ENCODE data around the gene TBX2.
A peak's percentile ranks its signal among the peaks of the same experiment; 100 is the strongest.

TBX2 gene

DNA sequence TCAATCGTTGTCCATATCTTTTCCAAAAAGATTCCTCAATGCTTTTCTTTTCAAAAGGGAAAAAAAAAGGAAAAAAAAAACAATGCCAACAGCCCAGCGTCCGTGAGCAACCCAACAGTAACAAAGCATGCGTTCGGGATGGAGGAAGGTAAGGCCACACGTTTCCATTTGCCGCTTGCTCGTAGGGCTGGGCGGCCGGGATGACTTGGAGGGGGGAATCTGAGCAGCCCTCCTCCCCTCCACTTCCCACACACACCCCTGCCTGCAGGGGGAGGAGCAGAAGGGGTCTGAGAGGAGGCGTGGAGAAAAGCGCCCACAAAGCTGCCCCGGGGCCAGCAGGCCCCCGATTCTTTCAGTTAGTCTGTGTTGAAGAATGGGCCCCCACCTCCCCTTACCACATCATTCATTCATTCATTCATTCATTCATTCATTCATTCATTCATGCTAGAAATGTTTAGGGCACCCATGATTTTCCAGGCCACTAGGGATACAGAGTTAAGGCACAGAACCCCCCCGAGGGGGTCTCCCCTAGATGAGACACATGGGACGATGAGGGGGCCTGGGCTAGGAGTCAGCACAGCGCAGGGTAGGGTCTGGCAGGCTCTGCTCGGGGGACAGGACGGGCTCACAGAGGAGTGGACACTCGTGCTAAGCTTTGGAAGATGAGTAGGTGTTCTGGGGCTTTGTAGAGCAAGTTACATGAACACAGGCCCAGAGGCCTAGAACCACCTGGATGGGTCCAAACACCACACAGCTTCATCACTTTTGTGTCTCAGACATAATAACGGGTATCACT, 10.9 kb upstream of the TBX2 start:
- H4K12ac ChIP-seq (ENCODE audit: low read depth, low read length): no peak overlapping the region
- no peak overlapping the region for H3K4me2 ChIP-seq (ENCODE audit: low read length)
- H3K36me3 ChIP-seq (ENCODE audit: control insufficient read depth in 1 of 2, insufficient read depth in 2 of 2, low read length in 2 of 2): no peaks in the 10 kb centered on the region
- no peak overlapping the region for H2BK12ac ChIP-seq (ENCODE audit: low read length)
- H3K23ac ChIP-seq (ENCODE audit: low read length): no peak overlapping the region
- no peak overlapping the region for H2AK5ac ChIP-seq (ENCODE audit: low read length)
- H2BK5ac ChIP-seq (ENCODE audit: low read depth, low read length, poor library complexity): no peak overlapping the region
- no peak overlapping the region for H4K91ac ChIP-seq (ENCODE audit: low read depth, low read length)
- no peaks in the 10 kb centered on the region for H3K79me2 ChIP-seq (ENCODE audit: control insufficient read depth, insufficient read depth, low read length, poor library complexity)
- no peak for DNase-seq
- H3K27me3 ChIP-seq (ENCODE audit: insufficient read depth, low read length): no peaks in the 10 kb centered on the region
- no peak overlapping the region for H3K9ac ChIP-seq (ENCODE audit: low read length)
- no peak overlapping the region for H3K4me3 ChIP-seq (ENCODE audit: low read depth, low read length)
- no peak overlapping the region for H4K8ac ChIP-seq (ENCODE audit: low read depth, low read length)
- no peak overlapping the region for H3K27ac ChIP-seq (ENCODE audit: low read depth, low read length)
- no peak overlapping the region for H2BK120ac ChIP-seq (ENCODE audit: insufficient read depth, low read length, poor library complexity)
- WGBS (ENCODE audit: extremely low coverage, insufficient coverage, insufficient read length): no CpG with 5 or more reads among the region's 21 CpGs
- H3K14ac ChIP-seq (ENCODE audit: low read length): no peak overlapping the region
- no peak overlapping the region for H3K18ac ChIP-seq (ENCODE audit: low read length)
- H3K4ac ChIP-seq (ENCODE audit: low read depth, low read length): no peak overlapping the region
- H3K9me3 ChIP-seq (ENCODE audit: insufficient read depth, low read depth, low read length): peaks cover 2% of the 10 kb centered on the region
- H3K79me1 ChIP-seq (ENCODE audit: low read length): peaks cover 2% of the 10 kb centered on the region
- H3K4me1 ChIP-seq (ENCODE audit: control insufficient read depth in 1 of 2, insufficient read depth in 2 of 2, low read length in 2 of 2): peaks cover 4 to 10% of the 10 kb centered on the region in 2 experiments
- H2AFZ ChIP-seq (ENCODE audit: insufficient read depth, low read length, poor library complexity): no peak overlapping the region

DNA sequence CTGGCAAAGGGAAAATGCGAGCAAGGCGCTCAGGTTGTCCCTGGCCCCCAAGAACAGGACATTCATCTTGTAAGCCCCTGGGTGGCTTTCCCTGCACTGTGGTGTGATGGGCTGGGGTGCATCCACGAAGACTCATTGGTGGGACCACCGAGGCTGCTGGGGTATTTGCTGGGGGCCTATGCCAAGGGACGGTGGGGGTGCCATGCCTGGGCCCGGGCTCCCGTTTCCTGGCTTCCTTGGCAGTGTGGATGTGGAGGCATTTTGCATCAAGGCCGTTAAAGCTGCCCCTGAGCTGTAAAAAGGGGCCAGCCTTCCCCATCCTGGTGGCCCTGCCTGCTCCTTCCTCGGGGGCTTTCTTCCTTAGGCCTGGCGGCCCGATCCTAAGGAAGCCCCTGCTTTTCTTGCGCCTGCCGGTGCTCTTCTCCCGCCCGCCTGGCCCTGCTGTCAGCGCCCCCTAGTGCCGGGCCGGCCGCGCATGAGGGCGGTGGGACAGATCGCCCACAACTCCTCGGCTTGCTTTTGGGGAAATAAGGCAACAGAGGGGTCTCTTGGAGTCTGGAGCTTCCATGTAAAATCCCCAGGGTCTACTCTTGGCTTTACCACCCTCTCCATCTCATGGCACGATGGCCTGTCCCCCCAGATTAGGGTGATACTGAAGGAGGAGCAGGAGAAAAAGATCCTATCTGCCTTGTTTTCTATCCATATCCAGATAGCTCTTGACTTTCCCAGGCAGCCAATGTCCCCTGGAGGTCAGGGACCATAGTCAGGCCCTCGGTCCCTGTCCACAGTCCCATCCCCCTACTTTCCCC, 9.8 kb upstream of the TBX2 start:
- H3K14ac ChIP-seq (ENCODE audit: low read length): no peak overlapping the region
- H3K27ac ChIP-seq (ENCODE audit: low read depth, low read length): no peak overlapping the region
- no peak overlapping the region for H3K4me3 ChIP-seq (ENCODE audit: low read depth, low read length)
- H3K79me2 ChIP-seq (ENCODE audit: control insufficient read depth, insufficient read depth, low read length, poor library complexity): no peaks in the 10 kb centered on the region
- no peak overlapping the region for H4K8ac ChIP-seq (ENCODE audit: low read depth, low read length)
- no peak overlapping the region for H3K4ac ChIP-seq (ENCODE audit: low read depth, low read length)
- no peak overlapping the region for H4K91ac ChIP-seq (ENCODE audit: low read depth, low read length)
- no peak overlapping the region for H3K4me2 ChIP-seq (ENCODE audit: low read length)
- no peak overlapping the region for H3K18ac ChIP-seq (ENCODE audit: low read length)
- H2BK12ac ChIP-seq (ENCODE audit: low read length): no peak overlapping the region
- no peak overlapping the region for H4K12ac ChIP-seq (ENCODE audit: low read depth, low read length)
- no peak overlapping the region for H2BK120ac ChIP-seq (ENCODE audit: insufficient read depth, low read length, poor library complexity)
- peaks cover 2% of the 10 kb centered on the region for H3K79me1 ChIP-seq (ENCODE audit: low read length)
- no peak overlapping the region for H2AK5ac ChIP-seq (ENCODE audit: low read length)
- no peak overlapping the region for H2BK5ac ChIP-seq (ENCODE audit: low read depth, low read length, poor library complexity)
- peak in 1 of 2 donors; percentile 44 for DNase-seq
- peaks cover 12 to 15% of the 10 kb centered on the region in 2 experiments for H3K4me1 ChIP-seq (ENCODE audit: control insufficient read depth in 1 of 2, insufficient read depth in 2 of 2, low read length in 2 of 2)
- no peaks in the 10 kb centered on the region for H3K36me3 ChIP-seq (ENCODE audit: control insufficient read depth in 1 of 2, insufficient read depth in 2 of 2, low read length in 2 of 2)
- H2AFZ ChIP-seq (ENCODE audit: insufficient read depth, low read length, poor library complexity): no peak overlapping the region
- H3K9ac ChIP-seq (ENCODE audit: low read length): no peak overlapping the region
- no CpG with 5 or more reads among the region's 25 CpGs for WGBS (ENCODE audit: extremely low coverage, insufficient coverage, insufficient read length)
- no peaks in the 10 kb centered on the region for H3K9me3 ChIP-seq (ENCODE audit: insufficient read depth, low read depth, low read length)
- no peak overlapping the region for H3K23ac ChIP-seq (ENCODE audit: low read length)
- H3K27me3 ChIP-seq (ENCODE audit: insufficient read depth, low read length): peaks cover under 1% of the 10 kb centered on the region

DNA sequence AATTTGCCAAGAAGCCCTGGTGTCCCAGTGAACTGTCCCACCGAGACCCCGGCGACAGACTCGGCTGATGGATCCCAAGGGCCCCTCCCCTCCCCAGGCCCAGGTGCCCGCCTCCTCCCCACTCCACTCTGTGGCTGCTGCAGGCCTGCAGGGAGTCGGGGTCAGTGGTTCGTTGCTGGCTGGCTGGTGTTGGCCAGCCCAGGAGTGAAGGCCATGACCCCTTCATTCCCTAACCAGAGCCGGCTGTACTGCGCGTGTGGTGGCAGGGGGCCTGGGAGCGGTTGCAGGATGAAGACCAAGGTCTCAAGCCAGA, 9.2 kb upstream of the TBX2 start:
- Histone ChIP-seq H3K79me2 (ENCODE audit: control insufficient read depth, insufficient read depth, low read length, poor library complexity) (no peaks in the 10 kb centered on the region), H2AK5ac (ENCODE audit: low read length) (no peak overlapping the region), H2BK120ac (ENCODE audit: insufficient read depth, low read length, poor library complexity) (no peak overlapping the region), H3K27ac (ENCODE audit: low read depth, low read length) (no peak overlapping the region), H3K27me3 (ENCODE audit: insufficient read depth, low read length) (peaks cover 6% of the 10 kb centered on the region), H3K4me1 (ENCODE audit: control insufficient read depth in 1 of 2, insufficient read depth in 2 of 2, low read length in 2 of 2) (peaks cover 15 to 16% of the 10 kb centered on the region in 2 experiments), H4K12ac (ENCODE audit: low read depth, low read length) (no peak overlapping the region), H4K8ac (ENCODE audit: low read depth, low read length) (no peak overlapping the region), H3K9me3 (ENCODE audit: insufficient read depth, low read depth, low read length) (no peaks in the 10 kb centered on the region), H2BK5ac (ENCODE audit: low read depth, low read length, poor library complexity) (no peak overlapping the region), H4K91ac (ENCODE audit: low read depth, low read length) (no peak overlapping the region), H3K9ac (ENCODE audit: low read length) (no peak overlapping the region), H3K4ac (ENCODE audit: low read depth, low read length) (no peak overlapping the region), H2AFZ (ENCODE audit: insufficient read depth, low read length, poor library complexity) (no peak overlapping the region), H3K4me3 (ENCODE audit: low read depth, low read length) (no peak overlapping the region), H2BK12ac (ENCODE audit: low read length) (no peak overlapping the region), H3K36me3 (ENCODE audit: control insufficient read depth in 1 of 2, insufficient read depth in 2 of 2, low read length in 2 of 2) (no peaks in the 10 kb centered on the region), H3K79me1 (ENCODE audit: low read length) (no peaks in the 10 kb centered on the region), H3K14ac (ENCODE audit: low read length) (no peak overlapping the region), H3K23ac (ENCODE audit: low read length) (no peak overlapping the region), H3K4me2 (ENCODE audit: low read length) (no peak overlapping the region), H3K18ac (ENCODE audit: low read length) (no peak overlapping the region)
- no CpG with 5 or more reads among the region's 11 CpGs for whole genome bisulfite sequencing (ENCODE audit: extremely low coverage, insufficient coverage, insufficient read length)
- no peak for DNase-seq

DNA sequence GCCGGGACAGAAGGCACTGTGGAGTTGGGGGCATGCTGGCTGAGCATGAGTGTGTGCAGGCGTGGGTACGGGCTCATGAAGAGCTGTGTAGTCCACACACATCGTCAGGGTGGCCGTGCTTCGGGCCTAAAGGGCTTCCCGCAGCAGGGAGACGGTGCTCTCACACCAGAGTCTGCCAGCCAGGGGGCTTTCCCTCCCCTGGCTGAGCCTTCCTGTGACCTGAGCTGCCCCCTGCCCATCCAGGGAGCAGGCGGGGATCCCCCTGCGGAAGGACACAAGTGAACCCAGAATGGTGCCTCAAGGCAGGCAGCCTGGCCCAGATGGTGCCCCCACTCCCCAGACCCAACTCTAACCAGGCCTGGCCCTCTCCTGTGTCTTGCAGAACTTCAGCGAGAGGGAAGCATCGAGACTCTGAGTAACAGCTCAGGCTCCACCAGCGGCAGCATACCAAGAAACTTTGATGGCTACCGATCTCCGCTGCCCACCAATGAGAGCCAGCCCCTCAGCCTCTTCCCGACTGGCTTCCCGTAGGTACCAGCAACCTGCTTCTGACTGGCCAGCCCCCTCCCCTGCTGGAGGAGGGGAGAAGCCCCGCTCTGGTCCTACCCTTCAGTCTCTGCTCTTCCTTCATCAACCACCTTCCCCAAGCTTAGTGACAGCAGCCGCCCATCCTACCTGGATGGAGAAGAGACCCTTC, 7.9 kb upstream of the TBX2 start:
- Histone ChIP-seq H4K12ac (ENCODE audit: low read depth, low read length) (no peak overlapping the region), H2BK5ac (ENCODE audit: low read depth, low read length, poor library complexity) (no peak overlapping the region), H3K27ac (ENCODE audit: low read depth, low read length) (no peak overlapping the region), H4K91ac (ENCODE audit: low read depth, low read length) (no peak overlapping the region), H4K8ac (ENCODE audit: low read depth, low read length) (no peak overlapping the region), H2AFZ (ENCODE audit: insufficient read depth, low read length, poor library complexity) (no peak overlapping the region), H3K4ac (ENCODE audit: low read depth, low read length) (no peak overlapping the region), H2BK12ac (ENCODE audit: low read length) (no peak overlapping the region), H3K18ac (ENCODE audit: low read length) (no peak overlapping the region), H3K79me1 (ENCODE audit: low read length) (no peaks in the 10 kb centered on the region), H3K36me3 (ENCODE audit: control insufficient read depth in 1 of 2, insufficient read depth in 2 of 2, low read length in 2 of 2) (no peaks in the 10 kb centered on the region), H3K79me2 (ENCODE audit: control insufficient read depth, insufficient read depth, low read length, poor library complexity) (no peaks in the 10 kb centered on the region), H3K9me3 (ENCODE audit: insufficient read depth, low read depth, low read length) (peaks cover 3% of the 10 kb centered on the region), H3K23ac (ENCODE audit: low read length) (no peak overlapping the region), H3K14ac (ENCODE audit: low read length) (no peak overlapping the region), H3K4me2 (ENCODE audit: low read length) (no peak overlapping the region), H2BK120ac (ENCODE audit: insufficient read depth, low read length, poor library complexity) (no peak overlapping the region), H3K9ac (ENCODE audit: low read length) (no peak overlapping the region), H3K4me3 (ENCODE audit: low read depth, low read length) (no peak overlapping the region), H2AK5ac (ENCODE audit: low read length) (no peak overlapping the region), H3K4me1 (ENCODE audit: control insufficient read depth in 1 of 2, insufficient read depth in 2 of 2, low read length in 2 of 2) (peaks cover 17% of the 10 kb centered on the region in 2 experiments), H3K27me3 (ENCODE audit: insufficient read depth, low read length) (peaks cover 19% of the 10 kb centered on the region)
- no peak for DNase-seq
- WGBS (ENCODE audit: extremely low coverage, insufficient coverage, insufficient read length): no CpG with 5 or more reads among the region's 19 CpGs

Data from trophoblast cell (in vitro differentiated cells and primary cell).